GM18505 (cell line): ENCODE results near the gene PPA1.
"Not testable (repeated sequence)": the region's sequence is repeated elsewhere in the genome, so short reads cannot be mapped to it uniquely, and the experiment has no call there.

Source experiments
- ATAC-seq: cut with Tn5 transposase; IDR thresholded peaks from one replicate; pipeline ENCODE4 v1.9.1; 2021; ENCODE audit not compliant: unreplicated experiment
- POLR2A ChIP-seq: IDR thresholded peaks from 4 replicates; pipeline ENCODE4 v1.6.1; 2011; ENCODE audit warnings: borderline replicate concordance; ENCODE audit not compliant: insufficient read depth, insufficient read length; ENCODE audit errors: extremely low read depth

Gene PPA1

DNA sequence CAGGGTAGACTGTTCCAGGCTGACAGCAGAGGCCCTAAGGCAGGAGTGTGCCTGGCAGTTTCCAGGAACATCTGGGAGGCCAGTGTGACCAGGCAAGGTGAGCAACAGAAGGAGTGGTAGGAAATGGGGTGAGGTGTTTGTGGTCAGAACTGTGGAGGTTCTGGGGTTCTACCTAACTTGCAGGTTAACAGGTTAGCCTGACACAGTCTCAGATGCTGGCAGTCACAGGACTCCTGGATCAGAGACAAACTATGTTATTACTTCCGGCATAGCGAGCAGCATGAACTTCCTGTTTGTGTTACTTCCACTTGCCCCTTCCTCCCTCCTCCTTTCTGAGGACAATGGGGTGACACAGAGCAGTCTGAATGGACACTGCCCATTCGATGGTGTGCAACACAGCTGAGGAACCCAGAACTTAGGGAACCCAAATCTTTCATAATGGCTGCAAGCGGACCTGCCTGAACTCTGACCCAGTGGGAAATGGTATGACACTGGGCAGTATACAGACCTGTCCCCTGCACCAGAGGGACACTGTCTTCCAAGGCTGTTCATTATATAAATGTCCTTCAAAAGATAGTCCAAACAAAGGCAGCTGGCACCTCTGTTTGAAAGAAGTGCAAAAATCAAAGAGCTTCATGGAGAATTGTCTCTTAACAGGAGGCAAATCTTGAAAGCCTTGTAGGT, 59.0 kb downstream of the PPA1 start:
- no peak for ATAC-seq
- TF ChIP-seq POLR2A, result no peak

DNA sequence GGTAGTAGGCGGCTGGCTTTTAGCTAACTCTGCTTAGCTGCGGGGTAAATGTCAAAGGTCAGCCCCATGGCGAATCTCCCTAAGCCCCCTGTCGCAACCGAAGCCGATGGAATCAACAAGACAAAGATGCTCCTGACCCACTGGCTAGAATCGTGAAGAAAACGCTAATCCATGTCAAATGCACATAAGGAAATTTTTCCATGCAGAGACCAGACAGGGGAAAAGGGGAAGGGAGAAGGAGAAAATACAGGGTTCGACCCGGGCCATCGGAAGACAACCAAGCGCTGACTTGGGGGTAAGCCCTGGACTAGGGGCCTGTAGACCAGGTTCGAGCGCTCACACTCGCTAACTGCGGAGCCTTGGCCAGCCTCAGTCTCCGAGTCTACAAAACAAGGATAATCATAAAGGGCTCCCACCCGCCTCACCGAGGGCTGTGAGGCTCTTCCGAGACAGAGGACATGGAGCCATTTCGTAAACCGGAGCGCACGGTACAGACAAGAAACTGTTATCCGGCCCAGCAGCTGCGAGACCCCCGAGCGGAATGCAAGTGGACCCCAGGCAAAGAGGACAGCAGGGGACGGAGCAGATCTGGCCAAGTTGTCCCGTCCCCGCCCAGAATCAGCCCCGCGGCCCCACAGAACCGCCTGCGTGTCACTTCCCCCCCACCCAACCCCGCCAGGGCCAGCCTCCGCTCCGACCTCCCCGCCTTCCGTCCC, 63.4 kb downstream of the PPA1 start:
- peak; percentile 7 for ATAC-seq

DNA sequence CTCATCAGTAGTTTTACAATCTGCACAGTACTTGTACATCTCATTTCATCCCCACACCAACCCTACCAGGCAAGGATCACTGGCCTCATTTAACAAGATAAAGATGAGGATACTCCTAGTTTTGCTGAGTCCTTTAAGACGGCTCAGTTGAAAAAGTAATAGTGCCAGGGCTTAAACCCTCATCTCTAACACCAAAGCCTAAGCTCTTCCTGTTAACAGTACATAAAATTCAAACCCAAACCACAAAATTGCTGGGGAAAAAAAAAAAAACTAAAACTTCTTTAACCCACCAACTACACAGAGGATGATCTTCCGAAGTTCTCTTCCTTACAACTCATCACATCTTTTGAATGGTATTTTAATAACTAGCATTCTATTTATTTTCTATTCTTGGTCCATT, 64.2 kb downstream of the PPA1 start:
- no peak for ATAC-seq
- TF ChIP-seq POLR2A, result no peak

More for the DNA sequence above, 63.4 kb downstream of the PPA1 start:
- no peak for TF ChIP-seq POLR2A

DNA sequence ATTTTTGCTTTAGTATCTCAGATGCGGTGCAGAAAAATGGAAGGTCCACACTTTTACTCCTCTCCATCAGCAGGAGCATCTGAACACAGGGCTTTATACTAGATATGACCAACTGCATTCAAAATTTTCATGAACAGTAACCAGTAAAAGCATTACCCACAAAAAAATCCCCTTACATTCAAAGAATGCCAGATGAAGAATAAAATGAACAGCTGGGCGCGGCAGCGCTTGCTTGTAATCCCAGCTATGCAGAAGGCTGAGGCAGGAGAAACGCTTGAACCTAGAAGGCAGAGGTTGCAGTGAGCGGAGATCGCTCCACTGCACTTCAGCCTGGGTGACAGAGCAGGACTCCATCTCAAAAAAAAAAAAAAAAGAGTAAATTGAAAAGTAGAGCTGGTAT, 66.0 kb downstream of the PPA1 start:
- ATAC-seq, result no peak
- no peak for TF ChIP-seq POLR2A

DNA sequence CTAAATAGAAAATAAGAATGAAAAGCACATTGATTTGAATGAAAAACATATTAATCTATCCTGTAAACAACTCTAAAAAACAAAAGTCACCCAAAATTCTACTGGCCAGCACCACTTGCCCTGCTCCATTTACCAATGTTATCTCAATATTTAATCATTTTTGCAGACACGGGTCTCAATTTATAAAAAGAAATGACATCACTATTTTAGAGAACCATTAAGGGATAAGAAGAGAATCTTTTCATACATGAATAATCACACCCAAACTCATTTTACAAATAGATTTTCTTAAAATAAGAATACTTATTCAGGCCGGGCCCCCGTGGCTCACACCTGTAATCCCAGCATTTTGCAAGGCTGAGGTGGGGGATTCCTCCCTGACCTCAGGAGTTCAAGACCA, 66.8 kb downstream of the PPA1 start:
- TF ChIP-seq POLR2A, result no peak

DNA sequence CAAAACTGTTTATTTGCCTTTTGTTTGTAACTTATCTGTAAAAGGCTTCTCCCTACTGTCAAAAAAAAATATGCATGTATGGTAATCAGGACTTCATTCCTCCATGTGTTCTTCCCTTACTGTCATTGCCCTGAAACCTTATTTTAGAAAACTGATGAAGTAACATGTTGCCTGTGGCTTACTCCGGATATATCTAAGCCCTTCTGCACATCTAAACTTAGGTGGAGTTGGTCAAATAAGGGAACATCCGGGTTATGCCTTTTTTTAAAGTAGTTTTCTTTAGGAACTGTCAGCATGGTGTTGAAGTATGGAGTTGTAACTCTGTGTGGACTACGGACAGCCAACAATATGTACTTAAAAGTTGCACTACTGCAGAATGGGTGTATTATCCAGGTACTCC, 69.1 kb downstream of the PPA1 start:
- no peak for ATAC-seq
- TF ChIP-seq POLR2A, result no peak

More for the DNA sequence above, 66.8 kb downstream of the PPA1 start:
- no peak for ATAC-seq

DNA sequence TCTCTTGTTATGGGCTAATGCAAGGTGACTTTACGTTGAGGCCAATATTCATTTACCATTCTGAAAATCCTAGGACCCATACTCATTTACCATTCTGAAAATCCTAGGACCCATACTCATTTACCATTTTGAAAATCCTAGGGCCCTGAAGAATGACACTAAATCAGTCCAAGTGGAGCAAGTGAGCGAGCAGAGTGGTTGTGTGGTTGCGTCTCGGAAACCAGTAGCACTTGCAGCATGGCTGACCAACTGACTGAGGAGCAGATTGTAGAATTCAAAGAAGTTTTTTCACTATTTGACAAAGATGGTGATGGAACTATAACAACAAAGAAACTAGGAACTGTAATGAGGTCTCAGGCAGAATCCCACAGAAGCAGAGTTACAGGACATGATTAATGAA, 69.8 kb downstream of the PPA1 start:
- no peak for ATAC-seq
- no peak for TF ChIP-seq POLR2A

DNA sequence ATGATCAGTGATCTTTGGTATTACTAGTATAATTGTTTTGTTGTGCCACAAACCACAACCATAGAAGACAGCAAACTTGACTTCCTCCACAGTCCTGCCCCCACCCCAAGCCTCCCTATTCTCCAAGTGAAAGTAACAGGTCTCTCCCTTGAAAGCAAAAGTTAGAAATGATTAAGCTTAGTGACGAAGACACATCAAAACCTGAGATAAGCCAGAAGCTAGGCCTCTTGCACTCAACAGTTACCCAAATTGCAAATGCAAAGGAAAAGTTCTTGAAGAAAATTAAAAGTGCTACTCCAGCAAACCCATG, 70.4 kb downstream of the PPA1 start:
- ATAC-seq, result peak; percentile 84
- no peak for TF ChIP-seq POLR2A

DNA sequence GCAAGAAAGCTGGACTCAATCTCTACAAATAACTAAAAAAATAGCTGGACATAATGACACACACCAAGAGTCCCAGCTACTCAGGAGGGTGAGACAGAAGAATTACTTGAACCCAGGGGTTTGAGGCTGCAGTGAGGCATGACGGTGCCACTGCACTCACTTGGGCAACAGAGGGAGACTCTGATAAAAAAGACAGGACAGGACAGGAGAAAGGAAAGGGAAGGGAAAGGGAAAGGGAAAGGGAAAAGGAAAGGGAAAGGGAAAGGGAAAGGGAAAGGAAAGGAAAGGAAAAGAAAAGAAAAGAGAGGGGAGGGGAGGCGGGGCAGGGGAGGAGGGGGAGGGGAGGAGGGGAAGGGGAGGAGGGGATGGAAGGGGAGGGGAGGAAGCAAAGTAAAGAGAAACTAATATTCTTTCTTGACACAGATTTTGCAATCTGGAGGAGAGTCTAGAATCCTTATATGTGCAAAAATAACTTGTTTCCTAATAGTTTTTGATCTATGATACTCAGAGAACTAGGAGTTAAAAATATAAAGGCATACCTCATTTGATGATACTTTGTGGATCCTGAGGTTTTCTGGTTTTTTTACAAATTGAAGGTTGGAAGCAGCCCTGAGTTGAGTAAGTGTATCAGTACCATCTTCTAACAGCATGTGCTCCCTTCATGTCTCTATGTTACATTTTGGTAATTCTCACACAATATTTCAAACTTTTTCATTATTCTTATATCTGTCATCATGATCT, 70.9 kb downstream of the PPA1 start:
- no peak for ATAC-seq
- TF ChIP-seq POLR2A, result no peak

DNA sequence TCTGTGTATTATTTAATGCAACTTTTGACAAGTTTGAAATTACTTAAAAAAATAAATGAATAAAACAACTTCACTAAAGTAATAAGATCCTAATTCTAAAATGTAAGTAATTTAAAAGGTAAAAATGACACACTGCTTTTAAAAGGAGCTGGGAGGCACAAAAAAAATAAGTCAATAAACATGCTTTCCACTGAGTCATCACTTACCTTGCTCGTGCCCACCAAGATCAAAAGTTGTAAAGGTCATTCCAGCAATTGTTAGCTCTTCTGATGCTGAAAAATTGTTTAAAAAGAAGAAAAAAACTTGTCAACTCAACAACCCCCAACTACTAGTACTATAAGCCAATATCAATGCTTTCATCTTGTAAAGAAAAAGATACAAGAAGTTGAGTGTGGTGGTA, 72.4 kb downstream of the PPA1 start:
- ATAC-seq, result no peak
- no peak for TF ChIP-seq POLR2A

DNA sequence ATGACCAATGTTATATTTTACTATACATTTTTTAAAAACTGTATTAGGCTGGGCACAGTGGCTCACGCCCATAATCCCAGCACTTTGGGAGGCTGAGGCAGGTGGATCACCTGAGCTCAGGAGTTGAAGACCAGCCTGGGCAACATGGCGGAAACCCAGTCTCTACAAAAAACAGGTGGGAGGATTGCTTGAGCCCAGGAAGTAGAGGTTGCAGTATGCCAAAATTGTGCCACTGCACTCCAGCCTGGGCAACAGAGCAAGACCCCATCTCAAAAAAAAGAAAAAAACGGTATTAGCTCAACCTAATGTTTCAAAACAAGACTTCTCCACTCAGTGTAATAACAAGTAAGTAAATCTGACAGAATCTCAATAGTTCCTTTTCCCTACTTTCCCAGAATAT, 73.9 kb downstream of the PPA1 start:
- not testable (repeated sequence) for ATAC-seq

DNA sequence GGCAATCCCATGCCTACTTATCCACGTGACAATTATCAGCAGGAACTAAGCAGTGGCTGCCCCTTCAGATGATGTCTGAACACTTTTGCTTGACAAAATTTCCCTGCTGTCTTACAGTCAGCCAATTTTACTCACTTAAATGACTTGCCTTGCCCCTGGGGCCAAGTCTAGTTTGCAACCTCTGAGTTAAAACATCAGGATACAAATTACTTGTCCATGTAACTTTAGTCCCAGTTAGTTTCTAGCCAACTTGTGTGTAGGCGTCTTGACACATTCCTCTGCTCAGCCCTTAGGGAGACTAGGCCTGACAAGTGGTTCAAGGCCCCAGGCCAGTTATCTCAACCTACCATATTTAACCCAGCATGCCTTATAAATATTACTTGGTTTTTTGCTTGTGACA, 75.1 kb downstream of the PPA1 start:
- ATAC-seq, result no peak
- TF ChIP-seq POLR2A, result no peak

DNA sequence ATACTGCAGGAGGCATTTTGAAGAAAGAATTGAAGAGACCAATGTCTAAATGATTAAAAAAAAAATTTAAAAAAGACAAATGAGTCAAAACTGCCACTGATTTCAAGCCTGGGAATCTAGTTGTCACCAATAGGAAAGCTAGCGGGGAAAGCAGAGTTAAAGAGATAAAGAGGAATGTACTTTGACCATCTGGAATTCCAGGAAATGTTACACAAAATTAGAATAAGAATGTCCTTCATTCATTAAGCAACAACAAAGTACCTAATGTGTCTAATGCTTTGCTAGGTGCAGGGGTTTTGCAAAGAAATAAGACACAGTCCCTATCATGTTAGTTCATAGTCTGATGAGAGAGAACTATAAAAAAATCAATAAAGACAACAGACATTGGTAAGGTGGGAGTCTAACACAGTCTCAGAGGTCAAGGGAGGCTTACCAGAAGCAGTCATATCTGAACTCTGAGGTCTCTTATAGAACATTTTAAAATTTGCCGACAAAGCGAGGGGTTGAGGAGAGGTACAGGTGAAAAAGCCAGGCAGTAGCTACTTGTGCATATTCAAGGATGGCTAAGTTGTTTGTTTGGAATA, 77.9 kb downstream of the PPA1 start:
- ATAC-seq, result no peak
- TF ChIP-seq POLR2A, result no peak
